Bone marrow (tissue), 2 donors: ENCODE results near the gene FSTL3.
"Not testable (repeated sequence)": the region's sequence is repeated elsewhere in the genome, so short reads cannot be mapped to it uniquely, and the experiment has no call there.

Experiments used
- DNase-seq, 2 donors: peaks; one replicate each; lab custom pipeline; 2025; lab: John Stamatoyannopoulos, UW

FSTL3 gene

DNA sequence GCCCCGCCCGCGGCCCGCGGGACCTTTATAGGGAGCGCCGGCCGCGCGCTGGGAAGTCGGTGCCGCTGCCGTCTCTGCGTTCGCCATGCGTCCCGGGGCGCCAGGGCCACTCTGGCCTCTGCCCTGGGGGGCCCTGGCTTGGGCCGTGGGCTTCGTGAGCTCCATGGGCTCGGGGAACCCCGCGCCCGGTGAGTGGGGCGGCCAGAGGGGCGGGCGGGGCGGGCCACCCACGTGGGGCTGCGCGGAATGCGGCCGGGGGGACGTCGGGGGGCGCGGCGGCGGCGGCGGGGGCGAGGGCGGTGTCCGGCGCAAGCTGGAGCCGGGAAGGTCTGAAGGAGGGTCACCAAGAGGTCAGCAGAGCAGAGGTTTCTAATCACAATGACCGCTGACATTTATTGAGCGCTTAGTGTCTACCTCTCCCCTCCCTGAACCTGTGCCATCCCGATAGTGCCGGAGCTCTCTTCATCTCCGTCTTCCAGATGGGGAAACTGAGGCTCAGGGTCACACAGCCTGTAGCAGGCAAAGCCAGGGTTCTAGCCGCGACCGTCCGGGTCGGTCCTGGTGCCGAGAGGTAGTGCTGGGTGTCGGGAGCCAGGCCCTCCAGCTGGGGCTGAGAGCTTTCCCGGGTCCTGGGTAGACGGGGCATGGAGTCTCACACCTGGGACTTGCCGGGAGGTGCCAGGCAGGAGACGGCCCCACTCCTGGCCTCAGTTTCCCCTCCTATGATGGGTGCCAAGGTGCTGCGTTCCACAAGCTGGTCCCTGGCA is at the start of gene FSTL3:
TSS of gene FSTL3 (plus strand) at position 54 of the 767 bp plus-strand sequence. CDS start at position 86, 32 bp downstream.
- DNase-seq = no peak

DNA sequence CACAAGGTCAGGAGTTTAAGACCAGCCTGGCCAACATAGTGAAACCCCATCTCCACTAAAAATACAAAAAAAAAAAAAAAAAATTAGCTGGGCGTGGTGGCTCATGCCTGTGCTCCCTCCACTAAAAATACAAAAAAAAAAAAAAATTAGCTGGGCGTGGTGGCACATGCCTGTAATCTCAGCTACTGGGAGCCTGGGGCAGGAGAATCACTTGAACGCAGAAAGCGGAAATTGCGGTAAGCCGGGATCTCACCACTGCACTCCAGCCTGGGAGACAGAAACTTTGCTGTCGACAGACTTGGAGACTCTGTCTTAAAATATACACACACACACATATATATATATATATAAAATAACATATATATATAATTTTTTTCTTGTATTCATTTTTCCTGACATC is 49.6 kb upstream of the FSTL3 start:
- not testable (repeated sequence) for DNase-seq

DNA sequence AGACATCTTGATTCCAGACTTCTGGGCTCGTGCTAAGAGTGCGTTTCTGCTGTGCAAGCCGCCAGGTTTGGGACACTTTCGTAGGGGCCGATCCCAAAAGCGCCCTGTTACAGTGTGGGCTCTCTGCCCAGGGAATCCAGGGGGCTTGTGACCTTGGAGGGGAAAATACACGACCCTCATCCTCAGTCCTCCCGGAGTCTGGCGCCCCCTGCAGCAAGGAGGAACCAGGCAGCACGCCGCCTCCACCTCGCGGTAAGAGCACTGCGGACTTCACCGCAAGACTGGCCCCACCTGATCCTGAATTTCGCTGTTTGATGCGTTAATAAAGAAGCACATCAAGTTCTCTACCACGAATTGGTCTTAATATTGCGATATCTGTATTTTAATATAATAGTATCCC is 48.0 kb upstream of the FSTL3 start:
- no peak for DNase-seq

DNA sequence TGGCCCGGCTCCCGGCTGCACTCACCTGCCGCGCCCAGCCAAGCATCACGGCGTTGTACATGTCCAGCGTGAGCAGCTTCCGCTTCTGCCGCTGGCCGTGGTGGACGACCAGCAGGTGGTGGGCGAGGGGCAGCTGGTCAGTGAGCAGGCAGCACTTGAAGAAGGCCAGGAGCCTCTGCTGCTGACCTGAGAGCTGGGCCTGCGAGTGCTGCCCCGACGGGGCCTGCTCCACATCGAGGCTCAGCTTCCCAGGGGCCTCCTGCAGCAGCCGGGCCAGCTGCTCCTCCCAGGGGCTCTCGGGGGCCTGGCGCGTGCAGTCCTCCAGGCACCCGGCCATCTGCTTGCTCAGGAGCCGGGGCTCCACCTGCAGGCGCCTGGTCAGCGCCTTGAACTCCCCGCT is 46.7 kb upstream of the FSTL3 start:
- DNase-seq = not testable (repeated sequence)

- DNase-seq = no peak
These were observed 46.1 kb upstream of the FSTL3 start for GRCh38 chr19:629961-630714.

- DNase-seq = peak in 1 of 2 donors; percentile 41
These were observed 43.6 kb upstream of the FSTL3 start for GRCh38 chr19:632579-633067.

DNA sequence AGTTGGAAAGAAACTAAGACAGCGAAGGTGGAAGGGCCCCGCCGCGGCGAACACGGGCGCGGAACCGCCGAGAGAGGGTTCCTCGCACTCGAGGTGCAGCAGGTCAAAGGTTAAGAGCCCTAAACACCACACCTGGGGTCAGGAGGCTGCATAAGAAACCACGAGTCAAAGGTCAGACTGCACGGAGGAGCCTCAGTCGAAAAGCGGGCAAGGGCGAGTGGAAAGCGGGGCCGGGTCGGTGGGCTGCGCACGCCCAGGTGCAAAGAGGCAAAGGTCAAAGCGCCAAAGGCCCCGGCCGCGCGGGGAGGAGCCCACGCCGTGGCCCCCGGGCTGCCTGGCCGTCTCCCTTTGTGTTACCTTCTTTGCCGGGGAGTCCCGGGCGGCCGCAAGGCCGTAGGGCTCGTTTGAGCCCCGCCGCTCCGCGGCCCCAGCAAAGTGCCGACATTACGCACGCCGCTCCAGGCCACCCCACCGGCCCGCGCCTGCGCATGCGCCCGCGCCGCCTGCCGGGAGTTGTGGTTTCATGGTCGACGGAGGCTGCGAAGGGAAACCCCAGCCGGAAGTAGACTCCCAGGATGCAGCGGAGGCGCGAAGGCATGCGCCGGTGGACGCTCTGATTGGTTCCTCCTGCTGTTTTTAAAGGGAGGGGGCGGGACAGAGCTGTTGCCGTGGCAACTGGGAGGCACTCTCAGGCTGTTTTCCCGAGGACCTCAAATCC is 43.0 kb upstream of the FSTL3 start, which contains the start of gene POLRMT:
TSS of gene POLRMT (minus strand) at position 470 of the 718 bp plus-strand sequence. CDS start at position 445, 25 bp downstream.
- DNase-seq = peak; percentile 84 to 91

DNA sequence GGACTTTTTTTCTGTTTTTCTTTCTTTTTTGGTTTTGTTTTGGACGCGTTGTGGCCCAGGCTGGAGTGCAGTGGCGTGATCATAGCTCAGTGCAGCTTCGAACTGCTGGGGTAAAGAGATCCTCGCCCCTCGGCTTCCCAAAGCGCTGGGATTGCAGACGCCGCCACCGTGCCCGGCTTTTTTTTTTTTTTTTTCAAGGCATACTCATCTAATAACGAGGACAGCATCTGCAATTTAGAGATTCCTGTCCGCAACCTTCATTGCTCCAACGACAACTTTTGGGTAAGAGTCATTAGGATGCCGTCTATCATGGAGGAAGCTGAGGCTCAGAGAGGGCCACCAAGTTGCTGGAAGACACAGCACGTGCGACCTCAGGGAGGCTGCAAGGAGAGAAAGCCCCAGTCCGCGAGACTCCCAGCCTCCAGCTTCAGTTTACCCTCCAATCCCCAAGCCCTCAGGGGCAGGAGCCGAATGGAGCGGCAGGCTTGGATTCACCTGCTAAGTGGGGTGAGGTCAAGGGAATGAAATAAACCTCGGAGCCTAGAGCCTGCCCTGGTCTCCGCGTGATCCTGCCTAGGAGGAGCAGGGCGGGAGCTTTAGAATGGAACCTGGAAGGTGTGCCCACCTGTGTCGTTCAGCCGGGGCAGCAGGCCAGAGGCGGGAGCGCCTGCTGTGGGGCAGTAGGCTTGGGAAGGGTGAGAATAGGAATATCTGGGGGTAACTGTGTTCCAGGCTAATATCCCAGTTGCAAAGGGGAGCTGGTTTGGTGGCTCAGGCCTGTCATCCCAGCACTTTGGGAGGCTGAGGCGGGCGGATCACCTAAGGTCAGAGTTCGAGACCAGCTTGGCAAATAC is 42.2 kb upstream of the FSTL3 start:
- DNase-seq = no peak

GRCh38 chr19:634975-635652 is 41.1 kb upstream of the FSTL3 start:
- DNase-seq = no peak

- DNase-seq = no peak
These were observed 37.3 kb upstream of the FSTL3 start for GRCh38 chr19:638906-639252.

GRCh38 chr19:639253-640160 is 36.7 kb upstream of the FSTL3 start, which contains the start of gene FGF22:
Gene FGF22, plus strand, starts transcription at chr19:639879. Its CDS starts 47 bp downstream, at chr19:639926.
- peak; percentile 58 to 80 for DNase-seq

DNA sequence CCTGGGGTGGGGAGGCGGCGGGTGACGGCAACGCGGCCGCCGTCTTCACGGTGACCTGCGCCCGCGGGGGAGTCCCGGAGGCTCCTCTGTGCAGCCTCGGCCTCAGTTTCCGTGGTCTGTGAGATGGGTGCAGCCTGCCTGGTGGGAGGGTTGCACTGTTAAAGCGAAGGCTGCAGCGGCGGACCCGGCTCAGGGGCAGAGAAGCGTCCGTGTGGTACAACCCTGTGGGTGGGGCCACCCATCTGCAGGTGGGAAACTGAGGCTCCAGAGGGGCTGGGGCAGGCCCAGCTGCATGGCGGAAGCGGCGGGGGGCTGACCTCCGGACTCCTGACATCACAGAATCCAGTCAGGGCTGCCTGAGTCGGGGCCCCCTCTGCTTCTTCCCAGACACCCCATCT is 36.0 kb upstream of the FSTL3 start:
- DNase-seq = no peak

- DNase-seq = no peak
These were observed 35.5 kb upstream of the FSTL3 start for GRCh38 chr19:640606-641189.

GRCh38 chr19:641702-642101 is 34.5 kb upstream of the FSTL3 start:
- DNase-seq = no peak

GRCh38 chr19:642767-643727 is 33.1 kb upstream of the FSTL3 start:
- no peak for DNase-seq

GRCh38 chr19:643736-644135 is 32.5 kb upstream of the FSTL3 start:
- DNase-seq = no peak

DNA sequence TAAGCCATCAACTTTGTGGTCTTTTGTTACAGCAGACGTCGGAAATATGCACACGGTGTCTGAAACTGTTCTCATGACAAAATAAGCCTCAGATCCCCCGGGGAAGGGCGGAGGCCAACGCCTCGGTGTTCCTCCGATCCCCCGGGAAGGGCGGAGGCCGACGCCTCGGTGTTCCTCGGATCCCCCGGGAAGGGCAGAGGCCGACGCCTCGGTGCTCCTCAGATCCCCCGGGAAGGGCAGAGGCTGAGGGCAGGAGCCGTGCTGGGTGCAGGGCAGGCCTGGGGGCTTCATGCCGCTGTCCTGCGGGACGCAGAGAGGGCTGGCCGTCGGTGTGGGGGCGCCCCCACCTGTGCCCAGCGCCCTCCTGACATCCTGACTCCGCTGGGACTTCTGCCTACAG is 31.8 kb upstream of the FSTL3 start:
- no peak for DNase-seq

GRCh38 chr19:644789-645188 is 31.4 kb upstream of the FSTL3 start:
- no peak for DNase-seq
